ENCODE results near the gene SOX13.

SOX13 gene

GRCh38 chr1:204065174-204065985 is 7.5 kb upstream of the SOX13 start:
- TF ChIP-seq, protein P1, sequence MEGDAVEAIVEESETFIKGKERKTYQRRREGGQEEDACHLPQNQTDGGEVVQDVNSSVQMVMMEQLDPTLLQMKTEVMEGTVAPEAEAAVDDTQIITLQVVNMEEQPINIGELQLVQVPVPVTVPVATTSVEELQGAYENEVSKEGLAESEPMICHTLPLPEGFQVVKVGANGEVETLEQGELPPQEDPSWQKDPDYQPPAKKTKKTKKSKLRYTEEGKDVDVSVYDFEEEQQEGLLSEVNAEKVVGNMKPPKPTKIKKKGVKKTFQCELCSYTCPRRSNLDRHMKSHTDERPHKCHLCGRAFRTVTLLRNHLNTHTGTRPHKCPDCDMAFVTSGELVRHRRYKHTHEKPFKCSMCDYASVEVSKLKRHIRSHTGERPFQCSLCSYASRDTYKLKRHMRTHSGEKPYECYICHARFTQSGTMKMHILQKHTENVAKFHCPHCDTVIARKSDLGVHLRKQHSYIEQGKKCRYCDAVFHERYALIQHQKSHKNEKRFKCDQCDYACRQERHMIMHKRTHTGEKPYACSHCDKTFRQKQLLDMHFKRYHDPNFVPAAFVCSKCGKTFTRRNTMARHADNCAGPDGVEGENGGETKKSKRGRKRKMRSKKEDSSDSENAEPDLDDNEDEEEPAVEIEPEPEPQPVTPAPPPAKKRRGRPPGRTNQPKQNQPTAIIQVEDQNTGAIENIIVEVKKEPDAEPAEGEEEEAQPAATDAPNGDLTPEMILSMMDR (IDR thresholded peaks at IDR 0.05; ENCODE audit: low read depth, low read length): no peak
- H3K4me3 ChIP-seq (ENCODE audit: low read depth, low read length): no peak overlapping the region

DNA sequence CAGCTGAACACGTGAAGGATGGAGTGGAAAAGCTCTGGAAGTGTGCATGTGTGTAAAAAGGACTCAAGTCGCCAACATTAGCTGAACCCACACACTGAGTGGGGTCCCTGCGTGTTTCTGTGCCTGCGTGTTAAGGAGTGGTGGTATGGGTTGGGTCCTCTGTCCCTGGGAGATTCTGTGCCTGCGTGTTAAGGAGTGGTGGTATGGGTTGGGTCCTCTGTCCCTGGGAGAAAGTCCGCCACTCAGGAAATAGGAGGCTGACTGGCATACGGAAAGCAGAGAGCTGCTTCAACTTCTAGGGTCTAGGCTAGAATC is 7.0 kb upstream of the SOX13 start:
- TF ChIP-seq, protein P1 (IDR thresholded peaks at IDR 0.05; ENCODE audit: low read depth, low read length): no peak

DNA sequence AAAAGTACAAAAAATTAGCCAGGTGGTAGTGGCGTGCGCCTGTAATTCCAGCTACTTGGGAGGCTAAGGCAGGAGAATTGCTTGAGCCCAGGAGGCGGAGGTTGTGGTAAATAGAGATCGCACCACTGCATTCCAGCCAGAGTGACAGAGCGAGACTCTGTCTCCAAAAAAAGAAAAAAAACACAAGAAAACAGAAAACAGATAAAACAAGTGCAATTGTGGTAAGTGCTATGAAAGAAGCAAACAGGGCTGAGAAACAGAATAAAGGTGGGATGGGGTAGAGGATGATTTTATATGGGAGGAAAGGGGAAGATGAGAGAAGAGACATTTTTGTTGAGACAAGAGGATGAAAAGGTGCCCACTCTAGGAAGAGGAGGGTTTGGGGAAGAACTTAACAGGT is 5.0 kb upstream of the SOX13 start:
- TF ChIP-seq, protein P1 (IDR thresholded peaks at IDR 0.05; ENCODE audit: low read depth, low read length): no peak
- H3K4me3 ChIP-seq (ENCODE audit: low read depth, low read length): no peak overlapping the region

More for the DNA sequence above, 7.0 kb upstream of the SOX13 start:
- no peak overlapping the region for H3K4me3 ChIP-seq (ENCODE audit: low read depth, low read length)

DNA sequence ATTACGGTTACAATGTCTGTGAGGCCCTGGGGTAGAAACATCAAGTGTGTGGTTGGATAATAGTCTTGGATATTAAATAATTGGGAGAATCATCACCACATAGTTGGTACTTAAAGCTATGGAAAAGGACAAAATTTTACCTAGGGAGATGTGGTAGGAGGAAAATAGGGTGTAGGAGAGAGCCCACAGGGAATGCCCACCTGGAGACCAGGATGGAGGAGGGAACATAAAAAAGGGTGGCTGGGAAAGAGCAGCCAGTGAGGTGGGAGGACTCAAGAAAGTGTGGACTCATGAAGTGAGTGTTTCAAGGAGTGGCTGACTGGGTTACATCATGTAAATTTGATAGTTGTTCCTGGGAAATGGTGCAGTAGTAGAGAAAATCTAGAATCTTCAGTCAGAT is 3.0 kb upstream of the SOX13 start:
- TF ChIP-seq, protein P1 (IDR thresholded peaks at IDR 0.05; ENCODE audit: low read depth, low read length): no peak
- no peak overlapping the region for H3K4me3 ChIP-seq (ENCODE audit: low read depth, low read length)

- TF ChIP-seq, protein P1 (IDR thresholded peaks at IDR 0.05; ENCODE audit: low read depth, low read length): no peak
- no peak overlapping the region for H3K4me3 ChIP-seq (ENCODE audit: low read depth, low read length)
Observed at GRCh38 chr1:204070895-204071294, 2.0 kb upstream of the SOX13 start.

GRCh38 chr1:204073837-204074273 is 940 bp downstream of the SOX13 start:
- peak overlapping the region; percentile 70 for H3K4me3 ChIP-seq (ENCODE audit: low read depth, low read length)
- TF ChIP-seq, protein P1 (IDR thresholded peaks at IDR 0.05; ENCODE audit: low read depth, low read length): no peak

GRCh38 chr1:204074274-204075138 is 1.6 kb downstream of the SOX13 start:
- peak overlapping the region; percentile 70 for H3K4me3 ChIP-seq (ENCODE audit: low read depth, low read length)
- TF ChIP-seq, protein P1 (IDR thresholded peaks at IDR 0.05; ENCODE audit: low read depth, low read length): no peak

Measured in WI38 (cell line).